ENCODE data around the gene LHFPL6.

DNA sequence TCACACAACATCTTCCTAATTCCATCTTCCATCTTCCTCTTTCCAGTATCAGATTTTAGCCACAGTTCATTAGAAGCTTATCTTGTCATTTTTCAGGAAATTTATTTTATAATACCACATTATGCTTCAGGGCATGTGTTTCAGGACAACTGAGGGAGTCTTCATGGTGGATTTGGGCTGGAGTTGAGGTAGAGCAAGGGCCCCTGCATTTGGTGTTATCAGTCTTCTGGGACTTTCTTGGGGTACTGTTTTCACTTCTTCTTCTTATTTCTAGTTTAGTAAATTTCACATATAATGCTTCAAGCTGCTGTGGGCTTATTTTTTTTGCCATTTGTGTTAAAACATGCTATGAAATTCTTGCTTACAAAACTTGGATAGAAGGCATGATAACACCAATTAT lies 188.7 kb downstream of the LHFPL6 start:
- TF ChIP-seq, protein P1, sequence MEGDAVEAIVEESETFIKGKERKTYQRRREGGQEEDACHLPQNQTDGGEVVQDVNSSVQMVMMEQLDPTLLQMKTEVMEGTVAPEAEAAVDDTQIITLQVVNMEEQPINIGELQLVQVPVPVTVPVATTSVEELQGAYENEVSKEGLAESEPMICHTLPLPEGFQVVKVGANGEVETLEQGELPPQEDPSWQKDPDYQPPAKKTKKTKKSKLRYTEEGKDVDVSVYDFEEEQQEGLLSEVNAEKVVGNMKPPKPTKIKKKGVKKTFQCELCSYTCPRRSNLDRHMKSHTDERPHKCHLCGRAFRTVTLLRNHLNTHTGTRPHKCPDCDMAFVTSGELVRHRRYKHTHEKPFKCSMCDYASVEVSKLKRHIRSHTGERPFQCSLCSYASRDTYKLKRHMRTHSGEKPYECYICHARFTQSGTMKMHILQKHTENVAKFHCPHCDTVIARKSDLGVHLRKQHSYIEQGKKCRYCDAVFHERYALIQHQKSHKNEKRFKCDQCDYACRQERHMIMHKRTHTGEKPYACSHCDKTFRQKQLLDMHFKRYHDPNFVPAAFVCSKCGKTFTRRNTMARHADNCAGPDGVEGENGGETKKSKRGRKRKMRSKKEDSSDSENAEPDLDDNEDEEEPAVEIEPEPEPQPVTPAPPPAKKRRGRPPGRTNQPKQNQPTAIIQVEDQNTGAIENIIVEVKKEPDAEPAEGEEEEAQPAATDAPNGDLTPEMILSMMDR (IDR thresholded peaks at IDR 0.05; ENCODE audit: low read depth, low read length), result no peak
- TF ChIP-seq POLR2A (IDR thresholded peaks at IDR 0.05; ENCODE audit: extremely low read depth, insufficient read length) (no peak), MYC (IDR thresholded peaks at IDR 0.05; ENCODE audit: low read depth, low read length) (no peak)
- TF ChIP-seq, protein P2, sequence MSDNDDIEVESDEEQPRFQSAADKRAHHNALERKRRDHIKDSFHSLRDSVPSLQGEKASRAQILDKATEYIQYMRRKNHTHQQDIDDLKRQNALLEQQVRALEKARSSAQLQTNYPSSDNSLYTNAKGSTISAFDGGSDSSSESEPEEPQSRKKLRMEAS (IDR thresholded peaks at IDR 0.05; ENCODE audit: low read depth, low read length), result no peak
